Fibroblast of skin of back (primary cell): ENCODE measurements around the gene SCNN1B.
A peak's percentile ranks its signal among the peaks of the same experiment; 100 is the strongest.
"Not testable (repeated sequence)": the region's sequence is repeated elsewhere in the genome, so short reads cannot be mapped to it uniquely, and the experiment has no call there.

Experiments used
- DNase-seq: peaks from one replicate; pipeline ENCODE4 v3.0.0-alpha.2; 2013

The SCNN1B gene

DNA sequence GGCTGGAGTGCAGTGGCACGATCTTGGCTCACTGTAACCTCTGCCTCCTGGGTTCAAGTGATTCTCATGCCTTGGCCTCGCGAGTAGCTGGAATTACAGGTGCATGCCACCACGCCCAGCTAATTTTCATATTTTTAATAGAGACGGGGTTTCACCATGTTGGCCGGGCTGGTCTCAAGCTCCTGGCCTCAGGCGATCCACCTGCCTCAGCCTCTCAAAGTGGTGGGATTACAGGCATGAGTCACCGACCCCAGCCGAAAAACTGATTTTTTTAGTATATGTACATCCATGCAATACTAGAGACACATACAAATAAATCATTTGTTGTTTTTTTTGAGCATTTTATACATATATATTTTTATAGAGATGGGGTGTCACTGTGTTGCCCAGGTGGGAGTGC is 79.6 kb downstream of the SCNN1B start:
- DNase-seq: not testable (repeated sequence)

- no peak for DNase-seq
Observed at GRCh38 chr16:23382279-23382678, 80.2 kb downstream of the SCNN1B start.

DNA sequence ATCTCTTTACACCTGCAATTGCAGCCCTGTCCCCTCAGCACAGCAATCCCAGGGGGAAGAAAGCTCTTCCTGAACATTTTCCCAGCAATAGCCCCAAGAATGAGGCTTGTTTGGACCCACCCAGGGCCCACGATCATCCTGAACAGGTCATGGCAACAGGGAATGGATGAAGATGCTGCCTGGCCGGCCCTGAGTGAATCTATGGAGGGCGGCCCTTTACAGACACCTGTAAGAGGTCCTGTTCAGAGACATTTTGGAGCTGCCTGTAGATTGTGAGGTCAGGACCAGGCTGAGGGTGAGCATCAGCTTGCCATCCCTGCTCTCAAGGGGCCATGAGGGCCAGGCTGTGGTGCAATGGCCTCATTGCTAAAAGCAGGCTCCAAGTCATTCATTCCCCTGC is 81.8 kb downstream of the SCNN1B start:
- DNase-seq: no peak

DNA sequence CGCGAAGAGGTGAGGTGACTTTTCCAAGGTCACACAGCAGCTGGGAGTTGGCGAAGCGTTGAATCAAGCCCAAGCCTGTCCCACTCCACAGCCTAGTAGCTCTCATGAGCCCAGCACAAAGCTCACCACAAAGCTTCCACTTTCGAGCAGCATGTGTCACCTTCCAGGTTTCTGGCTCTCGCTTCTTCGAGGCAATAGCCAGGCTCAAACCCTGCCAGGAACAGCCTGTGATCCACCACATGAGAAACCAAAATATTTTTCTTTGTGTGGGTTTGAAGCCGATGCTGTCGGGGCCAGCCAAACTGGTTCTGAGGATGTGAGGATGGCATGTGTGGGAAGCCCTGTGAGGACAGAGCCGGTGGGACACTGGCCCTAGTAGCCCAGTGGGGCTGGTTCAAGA is 82.8 kb downstream of the SCNN1B start:
- no peak for DNase-seq

- DNase-seq: no peak
Observed at GRCh38 chr16:23385441-23385840, 83.3 kb downstream of the SCNN1B start.

- no peak for DNase-seq
Observed at GRCh38 chr16:23387666-23388065, 85.6 kb downstream of the SCNN1B start.

GRCh38 chr16:23388786-23389185 is 86.7 kb downstream of the SCNN1B start:
- no peak for DNase-seq

DNA sequence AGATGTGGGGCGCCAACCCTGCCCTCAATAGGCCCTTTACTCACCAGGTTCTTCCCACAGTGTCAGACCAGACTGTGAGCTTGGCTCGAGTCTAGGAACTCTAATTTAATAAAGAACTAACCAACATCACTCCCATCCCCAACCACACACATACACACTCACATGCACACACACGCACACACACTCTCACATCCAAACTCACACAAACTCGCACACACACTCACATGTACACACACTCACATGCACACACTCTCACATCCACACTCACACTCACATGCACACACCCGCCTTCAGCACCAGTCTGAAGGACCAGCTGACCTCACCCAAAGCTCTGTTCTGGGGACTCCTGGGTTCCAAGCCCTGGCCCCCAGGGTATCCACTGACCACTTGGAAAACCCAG is 87.1 kb downstream of the SCNN1B start:
- no peak for DNase-seq

DNA sequence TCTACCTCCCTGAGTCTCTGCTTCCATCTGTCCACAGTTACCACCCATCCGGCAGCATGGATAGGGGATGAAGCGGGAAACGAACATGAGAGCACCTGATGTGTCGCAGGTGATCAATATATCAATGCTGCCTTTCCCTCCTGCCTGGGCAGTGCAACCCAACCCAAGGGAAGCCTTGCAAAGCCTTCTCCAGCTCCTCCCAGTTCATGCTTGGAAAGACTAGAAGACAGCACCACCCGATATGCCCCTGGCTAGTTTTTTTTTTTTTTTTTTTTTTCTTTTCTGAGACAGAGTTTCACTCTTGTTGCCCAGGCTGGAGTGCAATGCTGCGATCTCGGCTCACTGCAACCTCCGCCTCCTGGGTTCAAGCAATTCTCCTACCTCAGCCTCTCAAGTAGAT is 87.8 kb downstream of the SCNN1B start:
- DNase-seq: not testable (repeated sequence)

GRCh38 chr16:23391381-23392222 is 89.5 kb downstream of the SCNN1B start:
- no peak for DNase-seq

DNA sequence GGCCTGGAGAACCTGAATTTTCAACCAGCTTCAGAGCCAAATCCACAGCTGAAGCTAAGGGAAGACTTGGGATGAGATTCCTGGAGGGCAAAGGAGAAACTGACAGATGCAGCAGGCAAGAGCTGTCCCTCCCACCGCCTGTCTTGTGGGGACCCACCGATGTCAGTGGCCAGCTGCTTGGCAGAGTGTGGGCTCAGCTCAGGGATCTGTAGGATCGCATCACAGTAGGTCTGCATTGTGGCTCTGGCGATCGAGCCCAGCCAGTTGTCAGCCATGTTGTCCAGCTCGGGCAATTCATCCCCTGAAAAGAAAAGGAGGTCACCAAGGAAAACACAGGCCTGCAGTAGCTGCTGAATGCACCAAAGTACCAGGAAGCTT is 90.1 kb downstream of the SCNN1B start:
- no peak for DNase-seq

- DNase-seq: no peak
Observed at GRCh38 chr16:23394141-23394831, 92.2 kb downstream of the SCNN1B start.

- no peak for DNase-seq
Observed at GRCh38 chr16:23395732-23396131, 93.6 kb downstream of the SCNN1B start.

GRCh38 chr16:23397464-23397863 is 95.4 kb downstream of the SCNN1B start:
- DNase-seq: no peak

DNA sequence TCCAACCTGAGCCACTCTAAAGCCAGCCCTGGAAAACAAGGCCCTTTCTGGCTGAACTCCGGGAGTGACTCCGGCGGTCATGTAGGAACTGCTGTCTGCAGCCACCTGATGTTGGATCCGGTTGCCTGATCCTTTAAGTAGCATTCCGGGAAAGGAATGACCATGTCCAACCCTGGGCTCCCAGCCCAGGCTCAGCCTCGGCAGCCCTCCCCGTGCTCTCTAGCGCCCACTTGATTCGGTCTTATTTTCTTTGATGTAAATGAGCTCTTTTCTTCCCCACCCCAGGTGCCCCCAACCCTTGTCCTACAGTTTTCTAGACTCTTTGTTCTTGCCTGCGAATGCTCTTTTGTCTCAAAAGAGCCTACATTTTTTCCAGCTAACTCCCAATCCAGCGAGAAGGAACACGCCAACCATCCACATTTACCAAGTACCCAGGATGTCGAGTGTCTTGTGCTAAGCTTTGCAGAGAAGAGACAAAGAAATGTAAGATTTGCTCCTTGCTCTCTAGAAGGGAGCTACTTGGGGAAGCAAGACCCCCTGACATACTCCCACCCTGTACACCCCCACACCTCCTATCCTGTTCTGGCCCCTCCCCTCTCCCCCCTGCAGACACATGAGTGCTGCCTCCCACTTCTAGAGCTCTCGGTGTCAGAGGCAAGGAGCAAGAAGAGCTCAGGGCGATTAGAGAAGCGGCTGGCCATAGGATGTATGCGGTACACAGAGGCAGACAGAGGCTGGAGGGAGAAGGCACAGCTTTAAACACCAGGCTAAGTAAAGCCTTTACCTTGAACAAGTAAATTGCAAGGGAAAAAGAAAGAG is 97.1 kb downstream of the SCNN1B start:
- no peak for DNase-seq

- not testable (repeated sequence) for DNase-seq
Observed at GRCh38 chr16:23400447-23400846, 98.3 kb downstream of the SCNN1B start.

DNA sequence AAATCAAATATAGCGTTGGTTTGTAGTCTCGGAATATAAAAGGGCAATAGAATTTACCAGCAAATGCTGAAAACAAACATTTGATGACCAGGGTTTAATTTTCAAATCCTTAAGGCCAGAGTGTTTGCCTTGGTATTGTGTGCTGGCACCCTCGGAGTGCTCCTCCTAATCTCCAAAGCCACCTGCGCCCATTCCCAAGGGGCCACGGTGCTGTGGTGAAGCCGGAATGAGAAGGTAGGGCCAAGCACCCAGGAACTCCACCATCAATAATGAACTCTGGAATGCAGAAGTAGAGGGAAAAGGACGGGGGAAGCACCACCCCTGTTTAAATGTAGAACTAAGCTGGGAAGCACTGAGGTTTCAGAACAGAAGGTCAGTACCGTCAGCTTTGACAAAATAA is 99.0 kb downstream of the SCNN1B start:
- DNase-seq: no peak

- no peak for DNase-seq
Observed at GRCh38 chr16:23402100-23402499, 100.0 kb downstream of the SCNN1B start.

DNA sequence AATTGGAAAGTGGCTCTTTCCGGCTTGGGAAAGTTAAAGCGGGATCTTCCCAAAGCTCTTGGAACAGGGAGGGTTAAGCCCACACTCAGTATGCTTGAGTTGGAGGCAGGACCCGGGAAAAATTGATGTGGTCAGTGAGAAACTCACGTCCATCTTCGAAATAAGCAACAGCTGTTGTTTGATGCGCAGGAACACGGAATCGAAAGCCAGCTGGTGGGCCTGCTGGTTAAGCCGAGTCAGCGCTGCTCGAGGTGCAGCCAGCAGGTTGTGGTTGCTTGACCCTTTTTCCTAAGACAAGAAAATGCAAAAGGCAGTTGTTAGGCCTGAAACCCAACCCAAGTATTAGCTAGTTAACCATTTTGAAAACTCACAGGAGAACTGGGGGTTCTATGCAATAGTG is 101.4 kb downstream of the SCNN1B start:
- no peak for DNase-seq

DNA sequence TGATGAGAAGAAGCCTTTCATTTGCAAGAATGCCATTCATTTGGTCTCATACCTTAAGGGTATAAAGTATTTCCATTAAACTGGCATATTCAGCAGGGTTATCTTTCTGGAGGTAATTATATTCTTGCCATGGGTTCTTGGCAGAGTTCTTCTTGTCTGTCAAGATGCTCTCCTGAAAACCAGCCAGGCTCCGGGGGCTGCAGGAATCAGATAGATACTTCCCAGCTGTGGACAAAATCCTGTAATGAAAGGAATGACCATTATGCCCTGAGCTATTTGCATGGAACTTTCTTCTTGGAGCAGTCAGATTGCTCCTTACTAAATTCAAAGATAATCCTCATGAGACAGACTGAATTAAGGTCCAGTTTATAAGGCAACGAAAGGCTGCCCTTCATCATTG is 103.9 kb downstream of the SCNN1B start:
- DNase-seq: no peak

DNA sequence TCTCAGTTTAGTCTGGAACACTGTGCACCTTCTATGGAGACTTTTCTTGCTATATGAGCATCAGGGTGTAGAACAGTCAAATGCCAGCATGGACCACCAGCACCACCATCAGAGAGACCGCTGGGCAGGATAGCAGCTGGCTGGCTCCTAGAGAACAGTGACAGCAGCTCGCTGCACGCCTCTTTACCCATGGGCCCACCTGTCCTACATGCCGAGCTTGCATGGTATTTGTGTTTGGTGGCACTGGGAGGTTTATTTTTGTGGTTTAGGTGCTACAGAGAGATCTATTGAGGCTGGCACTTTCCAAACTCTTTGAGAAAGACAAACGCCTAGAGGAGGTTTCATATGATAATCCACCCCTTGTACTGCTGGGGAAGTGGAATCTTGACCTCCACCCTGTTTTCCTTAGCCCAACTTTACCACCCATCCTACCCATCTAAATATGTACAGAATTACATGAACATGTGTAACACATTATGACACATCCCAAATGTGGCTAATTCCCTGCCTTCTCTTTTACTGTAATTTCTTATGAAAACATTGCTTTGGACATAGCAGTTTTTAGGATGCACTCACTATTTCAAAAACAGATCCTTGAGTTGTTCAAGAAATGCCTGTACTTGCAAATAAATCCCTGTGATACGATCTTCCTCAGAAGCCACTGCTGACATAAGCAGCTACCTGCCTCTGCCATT is 104.6 kb downstream of the SCNN1B start:
- DNase-seq: peak; percentile 36

GRCh38 chr16:23407436-23408127 is 105.5 kb downstream of the SCNN1B start:
- no peak for DNase-seq
